Endothelial cell of umbilical vein (primary cell): ENCODE measurements around the gene RIC8B. TPM values are rescaled to one million over a fixed set of nuclear protein-coding genes. Genes with fewer than 3 reads are reported as not detected.

Experiments used
- BruUV-seq: library from RNA; stranded (reverse); fragments of 400-500 nt; replicated peaks from 2 replicates; lab custom pipeline; 2021; lab: Mats Ljungman, UMichigan
- CTCF ChIA-PET: fragments of 300-600, 350-600 bp; sonication (Branson Sonifier 250); formaldehyde crosslinking; loops from one replicate; lab custom pipeline; 2021; ENCODE audit warnings: antibody characterized with exemption, inconsistent platforms; lab: Charles Lee
- POLR2A ChIA-PET: fragments of 300-600, 350-600 bp; sonication (Branson Sonifier 250); formaldehyde crosslinking; loops from one replicate; lab custom pipeline; 2021; ENCODE audit warnings: antibody characterized with exemption, inconsistent platforms; lab: Charles Lee
- DNase-seq: peaks from one replicate; pipeline ENCODE4 v3.0.0-alpha.2; 2011; ENCODE audit warnings: low read depth, low spot score
- FAIRE-seq: peaks from 2 replicates; lab custom pipeline; 2011; peaks lifted over from hg19 to GRCh38; lab: Jason Lieb, UNC
- H2AFZ ChIP-seq: 2 replicates; pipeline ENCODE4 v1.6.0; 2012; ENCODE audit warnings: low read depth, low read length, control low read depth, inconsistent platforms
- H3K27ac ChIP-seq: 2 replicates; pipeline ENCODE4 v1.5.1; 2011; ENCODE audit warnings: low read depth, mild to moderate bottlenecking, control low read depth, low read length, moderate library complexity; ENCODE audit not compliant: insufficient read depth
- H3K27me3 ChIP-seq, 2 experiments: 2 replicates each; pipeline versions ENCODE4 v1.6.0 to v1.6.1; 2011; ENCODE audit warnings: low read length in 2 of 2, mixed read lengths in 1 of 2; ENCODE audit not compliant: control insufficient read depth in 2 of 2, insufficient read depth in 2 of 2
- H3K36me3 ChIP-seq, 2 experiments: 2 replicates in 1 of 2; 3 replicates in 1 of 2; pipeline ENCODE4 v1.5.1; 2011; ENCODE audit warnings: low read length in 2 of 2, mild to moderate bottlenecking in 1 of 2, moderate library complexity in 1 of 2; ENCODE audit not compliant: control insufficient read depth in 2 of 2, insufficient read depth in 2 of 2; ENCODE audit errors: extremely low read depth in 1 of 2
- H3K4me1 ChIP-seq: 3 replicates; pipeline ENCODE4 v1.5.1; 2011; ENCODE audit warnings: mild to moderate bottlenecking, low read length; ENCODE audit not compliant: control insufficient read depth, insufficient read depth; ENCODE audit errors: extremely low read depth
- H3K4me2 ChIP-seq: 2 replicates; pipeline ENCODE4 v1.6.1; 2011; ENCODE audit warnings: low read length, control low read depth, mixed read lengths; ENCODE audit not compliant: insufficient read depth
- H3K4me3 ChIP-seq, 3 experiments: fragments of 200-600 bp in 1 of 3; sonication (generic), shearing (Covaris generic) in 1 of 3; replicated peaks in 1 of 3; 2 replicates each; pipeline ENCODE4 v1.5.1; 2011 to 2016; ENCODE audit warnings: control low read depth in 3 of 3, low read length in 3 of 3, mild to moderate bottlenecking in 2 of 3, inconsistent platforms in 1 of 3, low read depth in 1 of 3, moderate library complexity in 1 of 3; ENCODE audit not compliant: insufficient read depth in 1 of 3
- H3K79me2 ChIP-seq: 2 replicates; pipeline ENCODE4 v1.6.0; 2012; ENCODE audit warnings: low read length, inconsistent platforms; ENCODE audit not compliant: control insufficient read depth, insufficient read depth
- H3K9ac ChIP-seq: replicated peaks from 2 replicates; pipeline ENCODE3; 2011; ENCODE audit warnings: low read length, control low read depth; ENCODE audit not compliant: insufficient read depth; ENCODE audit errors: extremely low read depth
- H3K9me1 ChIP-seq: replicated peaks from 3 replicates; pipeline ENCODE4 v1.6.0; 2011; ENCODE audit warnings: mild to moderate bottlenecking, low read length; ENCODE audit not compliant: control insufficient read depth, insufficient read depth; ENCODE audit errors: extremely low read depth
- H3K9me3 ChIP-seq: replicated peaks from 2 replicates; pipeline ENCODE4 v1.5.1; 2012; ENCODE audit warnings: low read length, inconsistent platforms; ENCODE audit not compliant: control insufficient read depth, insufficient read depth
- H4K20me1 ChIP-seq: replicated peaks from 2 replicates; pipeline ENCODE3; 2011; ENCODE audit warnings: mild to moderate bottlenecking, low read length; ENCODE audit not compliant: control insufficient read depth, insufficient read depth; ENCODE audit errors: extremely low read depth
- EZH2 ChIP-seq: IDR thresholded peaks from 2 replicates; pipeline ENCODE4 v1.6.1; 2012; ENCODE audit warnings: borderline replicate concordance, low read depth, mild to moderate bottlenecking, moderate library complexity, low read length, inconsistent platforms; ENCODE audit not compliant: severe bottlenecking
- FOS ChIP-seq: IDR thresholded peaks from 2 replicates; pipeline ENCODE4 v1.6.1; 2011; ENCODE audit warnings: mild to moderate bottlenecking, low read length, moderate library complexity, borderline replicate concordance; ENCODE audit not compliant: insufficient read depth
- GATA2 ChIP-seq: IDR thresholded peaks from 2 replicates; pipeline ENCODE4 v1.7.0; 2011; ENCODE audit warnings: low read depth, mild to moderate bottlenecking, moderate library complexity, mixed read lengths, low read length; ENCODE audit not compliant: insufficient read length, insufficient read depth
- JUN ChIP-seq: IDR thresholded peaks from 2 replicates; pipeline ENCODE4 v1.6.1; 2011; ENCODE audit warnings: borderline replicate concordance, low read depth; ENCODE audit not compliant: insufficient read length, insufficient read depth
- MYC ChIP-seq: IDR thresholded peaks from one replicate; pipeline ENCODE4 v1.6.1; 2011; ENCODE audit warnings: mild to moderate bottlenecking, low read depth, low read length
- POLR2A ChIP-seq: IDR thresholded peaks from 2 replicates; pipeline ENCODE4 v1.6.1; 2012; ENCODE audit warnings: low read depth, mild to moderate bottlenecking, control low read depth, low read length
- POLR2AphosphoS5 ChIP-seq: IDR thresholded peaks from 2 replicates; pipeline ENCODE4 v1.6.1; 2012; ENCODE audit warnings: low read depth, mild to moderate bottlenecking, control low read depth, low read length, moderate library complexity; ENCODE audit not compliant: insufficient read depth
- dilution Hi-C: fragments of 300-500 bp; cut with MboI; formaldehyde crosslinking; loops from one replicate; pipeline ENCODE4 v1.15.0; 2019; ENCODE audit warnings: low sequenced_read_pairs; ENCODE audit not compliant: extremely low pct_ligation_motif_present
- intact Hi-C: fragments of 100-400 bp; cut with micrococcal nuclease; formaldehyde crosslinking; loops from one replicate; pipeline ENCODE4 v1.10.0; 2022
- polyA plus RNA-seq, 4 experiments: library from polyadenylated mRNA; depleted of rRNA in 3 of 4; stranded (reverse) in 3 of 4; unstranded in 1 of 4; fragments of >200 nt; gene quantifications; 2 replicates each; pipeline versions ENCODE4 v1.2.1 to v1.2.3, GENCODE V29; 2011 to 2012; ENCODE audit warnings: missing spikeins in 1 of 4
- total RNA-seq: library from RNA; stranded (reverse); gene quantifications from 2 replicates; pipeline ENCODE4 v1.2.3, GENCODE V29; 2021
- TF ChIP-seq, protein P1 (sequence below): IDR thresholded peaks from 2 replicates; pipeline ENCODE4 v1.6.1; 2011; ENCODE audit not compliant: insufficient read depth, insufficient read length
- TF ChIP-seq, protein P2 (sequence below), 2 donors: IDR thresholded peaks; 1 replicate in 1 of 2; 2 replicates in 1 of 2; pipeline ENCODE4 v1.5.1; 2011; ENCODE audit warnings: low read length in 2 of 2, mild to moderate bottlenecking in 2 of 2, moderate library complexity in 2 of 2, control low read depth in 1 of 2, inconsistent platforms in 1 of 2, low read depth in 1 of 2; ENCODE audit not compliant: insufficient read depth in 1 of 2; ENCODE audit errors: extremely low read depth in 1 of 2

RIC8B gene
- total and polyA plus RNA-seq, 2 donors (not counting 3 experiments of a cell fraction or from before 2014, with no cell fraction given): 4.1 to 13.7 TPM

DNA sequence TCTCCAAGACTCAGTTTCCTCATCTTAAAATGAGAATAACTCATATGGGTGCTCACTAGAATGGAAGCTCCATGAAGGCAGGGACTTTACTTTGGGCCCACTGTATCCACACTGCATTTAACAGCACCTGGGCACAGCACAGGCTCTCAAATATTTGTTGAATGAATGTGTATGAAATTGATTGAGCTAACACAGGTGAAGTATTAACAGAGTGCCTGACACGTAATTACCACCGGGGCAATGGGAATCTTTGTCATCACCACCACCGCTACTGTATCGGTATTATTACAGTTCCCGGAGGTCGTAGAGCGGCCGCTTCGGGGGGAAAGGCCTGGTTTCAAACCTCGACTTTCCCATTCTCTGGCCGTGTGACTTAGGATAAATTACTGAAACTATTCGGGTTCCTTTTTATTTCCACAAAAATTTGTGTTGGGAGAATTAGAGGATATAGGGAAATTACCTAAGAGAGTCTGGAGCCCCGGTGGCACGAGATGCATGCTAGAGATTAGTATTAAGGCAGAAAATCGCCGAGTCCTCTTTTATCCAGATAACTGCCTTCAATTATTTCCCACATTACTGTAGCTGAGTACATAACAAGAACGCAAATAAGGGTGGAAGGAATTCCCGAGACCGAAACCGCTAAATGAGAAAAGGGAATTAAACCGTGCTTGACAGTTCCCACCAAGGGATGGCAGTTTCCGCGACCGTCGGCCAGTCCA, 1.0 kb upstream of the RIC8B start:
- Histone ChIP-seq H3K9me1 (no peaks in the 10 kb centered on the region), H3K9ac (peak overlapping the region; percentile 96), H3K9me3 (no peaks in the 10 kb centered on the region), H3K27me3 (peaks cover 0 to 4% of the 10 kb centered on the region in 2 experiments), H3K27ac (peak overlapping the region; percentile 91), H3K4me3 (peak overlapping the region; percentile 42 to 84 (median 74)), H4K20me1 (no peaks in the 10 kb centered on the region), H2AFZ (peak overlapping the region; percentile 89), H3K79me2 (peaks cover 33% of the 10 kb centered on the region), H3K4me2 (peak overlapping the region; percentile 83), H3K4me1 (peaks cover 12% of the 10 kb centered on the region), H3K36me3 (no peaks in the 10 kb centered on the region)
- no peak for FAIRE-seq
- CTCF ChIA-PET: no interaction called here
- no peak for DNase-seq
- TF ChIP-seq GATA2 (no peak), EZH2 (no peak), POLR2A (no peak), MYC (no peak), FOS (no peak), POLR2AphosphoS5 (no peak), JUN (no peak)
- TF ChIP-seq, protein P1, sequence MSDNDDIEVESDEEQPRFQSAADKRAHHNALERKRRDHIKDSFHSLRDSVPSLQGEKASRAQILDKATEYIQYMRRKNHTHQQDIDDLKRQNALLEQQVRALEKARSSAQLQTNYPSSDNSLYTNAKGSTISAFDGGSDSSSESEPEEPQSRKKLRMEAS: no peak
- TF ChIP-seq, protein P2, sequence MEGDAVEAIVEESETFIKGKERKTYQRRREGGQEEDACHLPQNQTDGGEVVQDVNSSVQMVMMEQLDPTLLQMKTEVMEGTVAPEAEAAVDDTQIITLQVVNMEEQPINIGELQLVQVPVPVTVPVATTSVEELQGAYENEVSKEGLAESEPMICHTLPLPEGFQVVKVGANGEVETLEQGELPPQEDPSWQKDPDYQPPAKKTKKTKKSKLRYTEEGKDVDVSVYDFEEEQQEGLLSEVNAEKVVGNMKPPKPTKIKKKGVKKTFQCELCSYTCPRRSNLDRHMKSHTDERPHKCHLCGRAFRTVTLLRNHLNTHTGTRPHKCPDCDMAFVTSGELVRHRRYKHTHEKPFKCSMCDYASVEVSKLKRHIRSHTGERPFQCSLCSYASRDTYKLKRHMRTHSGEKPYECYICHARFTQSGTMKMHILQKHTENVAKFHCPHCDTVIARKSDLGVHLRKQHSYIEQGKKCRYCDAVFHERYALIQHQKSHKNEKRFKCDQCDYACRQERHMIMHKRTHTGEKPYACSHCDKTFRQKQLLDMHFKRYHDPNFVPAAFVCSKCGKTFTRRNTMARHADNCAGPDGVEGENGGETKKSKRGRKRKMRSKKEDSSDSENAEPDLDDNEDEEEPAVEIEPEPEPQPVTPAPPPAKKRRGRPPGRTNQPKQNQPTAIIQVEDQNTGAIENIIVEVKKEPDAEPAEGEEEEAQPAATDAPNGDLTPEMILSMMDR (IDR thresholded peaks at IDR 0.05; ENCODE audit: extremely low read depth in 1 of 2, insufficient read depth in 1 of 2, low read depth in 1 of 2, low read length in 2 of 2): no peak
- intact Hi-C loops: loop anchor here (1.0 to 5.0 kb wide), 6 partner anchors 68 to 526 kb away; partner anchors contain the start of genes CKAP4, CRY1, POLR3B and TCP11L2
- TSS peak; percentile 94 for BruUV-seq
- dilution Hi-C loops: no loop called here
- POLR2A ChIA-PET: interaction anchor here (0.6 kb wide), 1 partner anchor 128 kb away, joined by 4 read pairs; no protein-coding TSS in a partner anchor
